ENCODE measurements around the gene UBIAD1.

Gene UBIAD1

GRCh38 chr1:11311816-11312755 lies 39.1 kb downstream of the UBIAD1 start:
- no peak for DNase-seq (ENCODE audit: low read depth)

- DNase-seq (ENCODE audit: low read depth), result no peak
Observed at GRCh38 chr1:11314959-11315358, 42.0 kb downstream of the UBIAD1 start.

- DNase-seq (ENCODE audit: low read depth), result no peak
Observed at GRCh38 chr1:11316701-11317100, 43.7 kb downstream of the UBIAD1 start.

GRCh38 chr1:11318982-11319381 lies 46.0 kb downstream of the UBIAD1 start:
- no peak for DNase-seq (ENCODE audit: low read depth)

- DNase-seq (ENCODE audit: low read depth), result peak; percentile 18
Observed at GRCh38 chr1:11320153-11320936, 47.3 kb downstream of the UBIAD1 start.

GRCh38 chr1:11321656-11322491 lies 48.9 kb downstream of the UBIAD1 start:
- DNase-seq (ENCODE audit: low read depth), result no peak

- DNase-seq (ENCODE audit: low read depth), result no peak
Observed at GRCh38 chr1:11324567-11325165, 51.7 kb downstream of the UBIAD1 start.

- DNase-seq (ENCODE audit: low read depth), result no peak
Observed at GRCh38 chr1:11326070-11326469, 53.1 kb downstream of the UBIAD1 start.

GRCh38 chr1:11328444-11328843 lies 55.4 kb downstream of the UBIAD1 start:
- no peak for DNase-seq (ENCODE audit: low read depth)

GRCh38 chr1:11330411-11330810 lies 57.4 kb downstream of the UBIAD1 start:
- no peak for DNase-seq (ENCODE audit: low read depth)

GRCh38 chr1:11331036-11331944 lies 58.3 kb downstream of the UBIAD1 start:
- no peak for DNase-seq (ENCODE audit: low read depth)

- DNase-seq (ENCODE audit: low read depth), result no peak
Observed at GRCh38 chr1:11331945-11332546, 59.0 kb downstream of the UBIAD1 start.

- no peak for DNase-seq (ENCODE audit: low read depth)
Observed at GRCh38 chr1:11333631-11334030, 60.6 kb downstream of the UBIAD1 start.

- DNase-seq (ENCODE audit: low read depth), result no peak
Observed at GRCh38 chr1:11334261-11334804, 61.3 kb downstream of the UBIAD1 start.

- no peak for DNase-seq (ENCODE audit: low read depth)
Observed at GRCh38 chr1:11334821-11335220, 61.8 kb downstream of the UBIAD1 start.

- no peak for DNase-seq (ENCODE audit: low read depth)
Observed at GRCh38 chr1:11335417-11336056, 62.5 kb downstream of the UBIAD1 start.

- DNase-seq (ENCODE audit: low read depth), result peak; percentile 51
Observed at GRCh38 chr1:11337580-11338073, 64.6 kb downstream of the UBIAD1 start.
